HG03025 (cell line): ENCODE results near the gene ANKRD2.

Experiments
- ATAC-seq: cut with Tn5 transposase; IDR thresholded peaks from one replicate; pipeline ENCODE4 v1.9.1; 2021; ENCODE audit warnings: mild to moderate bottlenecking, moderate library complexity; ENCODE audit not compliant: unreplicated experiment, low FRiP score

ANKRD2 gene

GRCh38 chr10:97590748-97591495 lies 18.3 kb downstream of the ANKRD2 start:
- no peak for ATAC-seq

DNA sequence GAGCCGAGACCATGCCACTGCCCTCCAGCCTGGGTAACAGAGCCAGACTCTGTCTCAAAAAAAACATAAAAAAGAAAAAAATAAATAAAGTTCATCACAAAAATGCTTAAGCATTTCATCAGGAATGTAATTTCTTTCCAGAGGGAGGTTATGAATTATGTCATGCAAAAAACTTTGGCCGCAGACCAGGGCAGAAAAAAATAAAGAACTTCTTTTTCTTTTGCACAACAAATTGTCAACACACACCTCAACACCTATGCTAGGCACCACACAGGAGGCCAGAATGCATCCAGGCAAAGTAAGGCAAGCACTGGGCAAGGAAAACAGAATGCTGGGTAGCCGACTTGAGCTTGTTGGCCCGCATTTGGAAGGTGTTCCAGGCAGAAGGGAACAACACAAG lies 20.8 kb downstream of the ANKRD2 start:
- no peak for ATAC-seq

GRCh38 chr10:97596101-97597082 lies 23.8 kb downstream of the ANKRD2 start:
- ATAC-seq, result no peak

GRCh38 chr10:97597778-97598177 lies 25.2 kb downstream of the ANKRD2 start:
- no peak for ATAC-seq

GRCh38 chr10:97598407-97599271 lies 26.1 kb downstream of the ANKRD2 start:
- ATAC-seq, result no peak

DNA sequence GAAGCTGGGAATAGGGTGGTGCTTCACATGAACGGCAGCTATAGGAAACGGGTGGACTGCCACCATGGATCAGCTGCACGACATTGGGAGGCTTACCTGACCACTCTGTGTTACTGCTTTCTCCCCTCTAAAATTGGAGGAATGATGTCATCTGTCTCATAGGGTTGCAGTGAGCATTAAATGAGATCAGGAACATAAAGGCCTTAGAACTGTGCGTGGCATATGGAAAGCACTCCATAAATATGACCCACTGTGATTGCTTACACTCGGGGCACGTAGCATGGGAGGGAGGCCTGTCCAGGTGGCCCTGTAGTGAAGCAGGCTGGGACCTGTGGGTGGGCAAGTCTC lies 26.7 kb downstream of the ANKRD2 start:
- no peak for ATAC-seq

DNA sequence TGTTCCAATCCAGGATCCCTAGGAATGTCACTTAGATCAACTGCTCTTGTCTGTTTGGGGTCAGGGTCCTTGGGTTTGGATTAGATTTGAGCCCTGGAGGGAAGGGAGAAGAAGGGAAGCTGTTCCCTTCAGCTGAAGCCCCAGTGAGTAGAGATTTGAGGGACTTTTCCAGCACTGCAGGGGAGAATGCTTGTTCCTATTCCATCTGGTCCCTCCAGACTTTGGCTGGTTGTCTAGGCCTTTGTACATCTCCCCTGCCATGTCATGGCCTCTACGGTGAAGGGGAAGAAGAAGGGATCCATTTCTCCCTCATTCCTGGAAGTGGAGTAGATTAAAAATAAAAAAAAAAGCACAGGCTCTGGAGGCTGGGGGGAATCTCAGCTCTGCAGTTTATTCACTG lies 28.0 kb downstream of the ANKRD2 start:
- ATAC-seq, result no peak

DNA sequence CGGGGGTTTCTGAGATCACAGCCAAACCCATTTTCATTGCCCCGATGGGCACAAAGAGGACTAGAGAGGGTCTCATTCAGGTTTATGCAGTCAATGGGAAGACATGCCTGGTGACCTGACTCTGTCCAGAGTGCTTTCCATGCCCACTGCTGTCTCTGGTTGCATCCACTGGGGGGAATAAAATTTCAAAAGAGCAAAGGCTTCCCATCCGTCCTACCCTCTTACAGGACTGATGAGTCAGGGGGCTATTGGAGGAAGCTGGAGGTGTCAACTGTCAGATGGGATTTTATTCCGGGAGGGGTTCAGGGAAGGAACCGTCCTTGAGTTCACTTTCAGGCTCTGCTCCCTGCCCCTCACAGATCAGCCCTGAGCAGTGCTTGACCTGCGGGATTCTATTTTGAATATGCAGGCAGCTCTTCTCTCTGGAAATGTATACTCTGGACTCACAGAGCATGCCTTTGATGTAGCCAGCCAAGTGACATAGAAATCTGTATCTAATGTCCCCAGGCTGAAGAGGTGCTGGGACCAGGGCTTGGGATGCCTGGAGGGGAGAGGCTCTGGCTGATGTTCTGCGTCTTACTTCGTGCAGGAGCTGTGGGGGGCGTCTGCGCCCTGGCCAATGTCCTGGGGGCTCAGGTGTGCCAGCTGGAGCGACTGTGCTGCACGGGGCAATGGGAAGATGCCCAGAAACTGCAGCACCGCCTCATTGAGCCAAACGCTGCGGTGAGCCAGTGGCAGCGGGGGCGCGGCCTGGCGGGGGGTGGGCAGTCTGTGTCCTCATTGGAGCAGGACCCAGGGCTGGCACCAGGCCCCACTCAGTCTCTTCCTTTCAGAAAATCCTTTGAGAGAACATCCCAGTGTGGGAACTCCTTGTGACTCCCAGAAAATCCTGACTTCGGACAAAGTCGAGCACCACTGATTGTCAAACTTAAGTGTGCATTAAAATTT lies 29.0 kb downstream of the ANKRD2 start:
- ATAC-seq, result no peak

- no peak for ATAC-seq
Observed at GRCh38 chr10:97607095-97607636, 34.6 kb downstream of the ANKRD2 start.

DNA sequence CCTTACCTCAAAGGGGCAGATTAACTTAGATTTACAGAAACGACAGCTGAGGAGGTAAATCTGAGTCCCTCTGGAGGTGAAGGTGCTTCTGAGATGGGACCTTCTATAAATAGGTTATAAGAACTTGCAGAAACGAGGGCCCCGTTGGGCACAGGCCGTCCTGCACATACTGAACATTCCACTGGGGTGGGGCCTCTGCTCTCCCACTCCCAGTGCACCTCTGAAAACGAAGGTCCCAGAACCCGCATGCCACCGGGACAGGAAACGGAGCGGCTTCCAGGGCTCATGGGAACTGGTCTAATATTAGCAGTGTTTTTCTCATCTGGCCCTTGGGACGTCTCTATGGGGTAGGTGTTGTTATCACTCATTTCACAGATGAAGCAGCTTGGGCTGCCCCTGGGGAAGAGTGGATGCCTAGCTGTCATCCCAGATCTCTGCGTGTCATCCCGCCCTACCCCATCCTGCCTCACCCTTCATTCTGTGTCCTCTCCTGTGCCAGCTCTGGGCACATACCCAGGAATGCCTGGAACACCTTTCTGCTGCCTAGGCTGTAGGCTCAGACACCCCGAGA lies 36.5 kb downstream of the ANKRD2 start:
- ATAC-seq, result no peak

GRCh38 chr10:97611473-97611872 lies 38.9 kb downstream of the ANKRD2 start:
- no peak for ATAC-seq

DNA sequence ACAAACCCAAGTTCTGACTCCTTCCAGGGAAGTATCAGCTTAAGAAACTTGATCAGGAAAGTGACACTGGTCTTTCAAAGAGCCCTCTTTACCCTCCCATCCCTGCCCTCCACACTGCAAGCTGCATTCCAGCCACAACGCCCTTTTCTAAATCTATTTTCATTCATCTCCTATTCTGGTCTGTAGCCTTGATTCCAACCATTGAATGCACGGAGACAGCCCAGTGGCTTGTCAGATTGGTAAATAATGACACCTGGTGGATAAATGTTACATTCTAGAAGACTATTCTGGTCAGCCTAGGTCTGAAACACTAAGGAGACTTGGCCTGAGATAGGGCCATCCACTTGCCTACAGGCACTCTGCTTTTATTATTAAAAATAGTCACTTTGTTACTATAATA lies 39.8 kb downstream of the ANKRD2 start:
- ATAC-seq, result no peak

DNA sequence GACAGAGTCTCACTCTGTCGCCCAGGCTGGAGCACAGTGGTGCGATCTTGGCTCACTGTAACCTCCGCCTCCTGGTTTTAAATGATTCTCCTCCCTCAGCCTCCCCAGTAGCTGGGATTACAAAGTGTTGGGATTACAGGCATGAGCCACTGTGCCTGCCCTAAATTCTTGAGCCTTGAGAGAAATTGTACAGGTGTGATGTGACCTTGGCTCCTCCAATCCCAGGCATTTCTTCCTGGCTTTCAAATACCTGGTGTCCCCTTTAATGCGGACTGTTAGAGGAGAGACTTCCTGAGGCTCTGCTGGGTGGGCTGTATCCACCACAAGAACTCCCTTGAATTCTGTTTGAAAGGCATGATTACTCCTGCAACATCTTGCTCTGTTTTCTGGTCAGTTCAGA lies 45.7 kb downstream of the ANKRD2 start:
- no peak for ATAC-seq

- ATAC-seq, result no peak
Observed at GRCh38 chr10:97618733-97619132, 46.2 kb downstream of the ANKRD2 start.

DNA sequence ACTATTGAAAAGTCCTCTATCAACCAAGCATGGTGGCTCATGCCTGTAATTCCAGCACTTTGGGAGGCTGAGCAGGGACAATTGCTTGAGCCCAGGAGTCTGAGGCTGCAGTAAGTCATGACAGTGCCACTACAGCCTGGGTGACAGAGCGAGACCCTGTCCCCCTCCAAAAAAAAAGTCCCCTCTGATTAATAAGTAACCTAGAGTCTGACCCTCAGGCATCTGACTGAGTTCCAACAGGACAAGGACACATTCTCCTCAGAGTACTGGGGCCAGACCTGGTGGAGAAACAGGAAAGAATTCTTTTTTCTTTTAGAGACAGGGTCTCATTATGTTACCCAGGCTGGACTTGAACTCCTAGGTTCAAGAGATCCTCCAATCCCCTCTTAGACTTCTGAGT lies 50.7 kb downstream of the ANKRD2 start:
- ATAC-seq, result no peak

GRCh38 chr10:97627731-97628130 lies 55.2 kb downstream of the ANKRD2 start:
- ATAC-seq, result no peak

DNA sequence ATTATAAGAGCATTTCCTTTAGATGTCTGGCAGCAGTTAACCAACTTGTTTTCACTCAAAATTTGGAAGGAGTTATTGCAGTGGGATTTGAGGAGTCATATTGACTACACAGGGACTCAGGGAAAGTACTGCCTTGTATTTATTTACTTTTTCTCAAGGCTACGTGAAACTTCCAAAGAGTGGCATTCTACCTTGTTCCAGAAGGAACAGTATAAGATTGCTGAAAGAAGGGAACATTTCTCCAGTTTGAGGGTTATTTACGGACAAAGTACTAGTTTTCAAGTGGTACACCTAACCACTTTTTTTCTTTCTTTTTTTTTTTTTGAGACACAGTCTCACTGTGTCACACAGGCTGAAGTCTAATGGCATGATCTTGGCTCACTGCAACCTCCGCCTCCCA lies 55.6 kb downstream of the ANKRD2 start:
- ATAC-seq, result no peak

DNA sequence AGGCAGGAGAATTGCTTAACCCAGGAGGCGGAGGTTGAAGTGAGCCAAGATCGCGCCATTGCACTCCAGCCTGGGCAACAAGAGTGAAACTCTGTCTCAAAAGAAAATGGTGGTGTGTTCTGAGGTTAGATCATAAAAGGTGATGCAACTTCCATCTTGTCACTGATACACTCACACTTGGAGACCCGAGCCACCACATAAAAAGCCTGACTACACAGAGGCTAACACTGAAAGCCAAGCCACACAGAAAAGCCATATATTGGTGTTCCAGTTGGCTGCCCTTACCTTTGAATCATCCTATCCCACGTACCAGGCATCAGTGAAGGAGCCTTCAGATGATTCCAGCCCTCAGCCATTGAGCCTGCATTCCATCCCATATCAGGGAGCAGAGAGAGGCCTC lies 56.7 kb downstream of the ANKRD2 start:
- ATAC-seq, result no peak

GRCh38 chr10:97631098-97631497 lies 58.5 kb downstream of the ANKRD2 start:
- ATAC-seq, result no peak
